IMR-90 (cell line): ENCODE results near the gene MYO3B. TPM values are rescaled to one million over a fixed set of nuclear protein-coding genes. Genes with fewer than 3 reads are reported as not detected.

Experiments
- ATAC-seq: fragments of 200-7000 bp; cut with Tn5 transposase; 2 replicates; pipeline ENCODE4 v1.9.1; 2020; ENCODE audit warnings: low read depth, mild to moderate bottlenecking, moderate library complexity
- BruUV-seq: library from RNA; stranded (reverse); fragments of 400-500 nt; replicated peaks from 2 replicates; lab custom pipeline; 2021; lab: Mats Ljungman, UMichigan
- CTCF ChIA-PET: fragments of 300-600 bp; formaldehyde crosslinking; extraction: SDS; loops from one replicate; lab custom pipeline; 2021; ENCODE audit warnings: antibody characterized with exemption; lab: Yijun Ruan, JAX
- POLR2A ChIA-PET: fragments of 300-600 bp; sonication (Branson Sonifier 250); formaldehyde crosslinking; loops from one replicate; lab custom pipeline; 2022; ENCODE audit warnings: antibody characterized with exemption; ENCODE audit not compliant: unreplicated experiment; lab: Charles Lee
- DNase-seq: peaks from one replicate; pipeline ENCODE4 v3.0.0; 2013
- H2AFZ ChIP-seq: replicated peaks from 2 replicates; pipeline ENCODE3; 2013; ENCODE audit warnings: low read length, mild to moderate bottlenecking; ENCODE audit not compliant: poor library complexity
- H2AK5ac ChIP-seq: 2 replicates; pipeline ENCODE4 v1.6.1; 2013; ENCODE audit warnings: low read depth, low read length, inconsistent platforms
- H2AK9ac ChIP-seq: replicated peaks from 2 replicates; pipeline ENCODE3; 2013; ENCODE audit warnings: mild to moderate bottlenecking, low read depth, low read length, moderate library complexity; ENCODE audit not compliant: poor library complexity
- H2BK120ac ChIP-seq: 2 replicates; pipeline ENCODE4 v1.6.1; 2013; ENCODE audit warnings: low read depth, low read length, inconsistent platforms
- H2BK15ac ChIP-seq: 3 replicates; pipeline ENCODE4 v1.6.1; 2013; ENCODE audit warnings: low read depth, low read length, inconsistent platforms
- H2BK20ac ChIP-seq: 2 replicates; pipeline ENCODE4 v1.6.1; 2013; ENCODE audit warnings: low read depth, mild to moderate bottlenecking, inconsistent platforms, low read length, moderate library complexity
- H2BK5ac ChIP-seq: 2 replicates; pipeline ENCODE4 v1.6.1; 2013; ENCODE audit warnings: mild to moderate bottlenecking, low read depth, low read length, inconsistent platforms; ENCODE audit not compliant: poor library complexity, severe bottlenecking
- H3K14ac ChIP-seq: replicated peaks from 2 replicates; pipeline ENCODE4 v1.6.1; 2013; ENCODE audit warnings: low read depth, low read length, inconsistent platforms
- H3K18ac ChIP-seq: 2 replicates; pipeline ENCODE4 v1.6.1; 2013; ENCODE audit warnings: low read depth, low read length, control low read depth
- H3K23ac ChIP-seq: 2 replicates; pipeline ENCODE4 v1.6.1; 2013; ENCODE audit warnings: low read depth, low read length, inconsistent platforms
- H3K27ac ChIP-seq: 2 replicates; pipeline ENCODE4 v1.5.1; 2013; ENCODE audit warnings: mild to moderate bottlenecking, control low read depth, low read length; ENCODE audit not compliant: insufficient read depth
- H3K27me3 ChIP-seq: 2 replicates; pipeline ENCODE4 v1.6.1; 2013; ENCODE audit warnings: low read length; ENCODE audit not compliant: control insufficient read depth, insufficient read depth
- H3K36me3 ChIP-seq: 2 replicates; pipeline ENCODE4 v1.6.1; 2013; ENCODE audit warnings: low read length, mixed read lengths; ENCODE audit not compliant: control insufficient read depth, insufficient read depth
- H3K4ac ChIP-seq: 2 replicates; pipeline ENCODE4 v1.6.1; 2013; ENCODE audit warnings: low read depth, low read length, inconsistent platforms
- H3K4me1 ChIP-seq: 2 replicates; pipeline ENCODE4 v1.6.1; 2013; ENCODE audit warnings: low read length, mixed read lengths; ENCODE audit not compliant: control insufficient read depth, insufficient read depth
- H3K4me2 ChIP-seq: 2 replicates; pipeline ENCODE4 v1.6.1; 2013; ENCODE audit warnings: low read depth, mild to moderate bottlenecking, control low read depth, low read length, moderate library complexity
- H3K4me3 ChIP-seq: 2 replicates; pipeline ENCODE4 v1.5.1; 2013; ENCODE audit warnings: low read depth, mild to moderate bottlenecking, control low read depth, low read length, moderate library complexity; ENCODE audit not compliant: insufficient read depth
- H3K56ac ChIP-seq: 2 replicates; pipeline ENCODE4 v1.6.1; 2013; ENCODE audit warnings: low read length, inconsistent platforms; ENCODE audit not compliant: insufficient read depth; ENCODE audit errors: extremely low read depth
- H3K79me1 ChIP-seq, 2 experiments: 2 replicates each; pipeline ENCODE4 v1.6.1; 2013; ENCODE audit warnings: low read length in 2 of 2, inconsistent platforms in 1 of 2, low read depth in 1 of 2
- H3K9ac ChIP-seq: 2 replicates; pipeline ENCODE4 v1.6.1; 2013; ENCODE audit warnings: low read depth, low read length, control low read depth
- H3K9me1 ChIP-seq: 2 replicates; pipeline ENCODE4 v1.6.1; 2013; ENCODE audit warnings: low read length, inconsistent platforms; ENCODE audit not compliant: insufficient read depth
- H3K9me3 ChIP-seq: 2 replicates; pipeline ENCODE4 v1.6.1; 2013; ENCODE audit warnings: low read length; ENCODE audit not compliant: control insufficient read depth, insufficient read depth
- H4K20me1 ChIP-seq: 2 replicates; pipeline ENCODE4 v1.6.1; 2013; ENCODE audit warnings: low read length, inconsistent platforms; ENCODE audit not compliant: insufficient read depth
- H4K5ac ChIP-seq: 2 replicates; pipeline ENCODE4 v1.6.1; 2013; ENCODE audit warnings: mild to moderate bottlenecking, low read depth, low read length, control low read depth
- H4K8ac ChIP-seq, 2 experiments: 2 replicates each; pipeline ENCODE4 v1.6.1; 2013; ENCODE audit warnings: low read depth in 2 of 2, low read length in 2 of 2, control low read depth in 1 of 2, inconsistent platforms in 1 of 2
- H4K91ac ChIP-seq: 2 replicates; pipeline ENCODE4 v1.6.1; 2013; ENCODE audit warnings: low read depth, low read length, inconsistent platforms; ENCODE audit not compliant: insufficient read depth
- CEBPB ChIP-seq: IDR thresholded peaks from 2 replicates; pipeline ENCODE4 v1.6.1; 2012; ENCODE audit warnings: low read depth, low read length, improper control_type of control experiment
- CHD1 ChIP-seq: IDR thresholded peaks from 2 replicates; pipeline ENCODE4 v1.6.1; 2012; ENCODE audit warnings: low read depth, low read length, improper control_type of control experiment
- FOS ChIP-seq: fragments of 150-350 bp; IDR thresholded peaks from 2 replicates; pipeline ENCODE4 v1.6.1; 2016; ENCODE audit warnings: low read depth, low read length
- POLR2A ChIP-seq: IDR thresholded peaks from 2 replicates; pipeline ENCODE4 v1.6.1; 2012; ENCODE audit warnings: mild to moderate bottlenecking, low read depth, low read length
- RAD21 ChIP-seq: IDR thresholded peaks from 2 replicates; pipeline ENCODE4 v1.6.1; 2012; ENCODE audit warnings: low read length, improper control_type of control experiment
- RFX5 ChIP-seq: IDR thresholded peaks from 2 replicates; pipeline ENCODE4 v1.8.0; 2012; ENCODE audit warnings: low read depth, mild to moderate bottlenecking, low read length, moderate library complexity
- WGBS, 2 experiments: methylation state at CpG; one replicate each; pipeline versions ENCODE4 v1.1.5 to v1.1.7; 2013; ENCODE audit warnings: missing lambda C conversion rate in 2 of 2; ENCODE audit not compliant: insufficient read length in 1 of 2; ENCODE audit errors: extremely low coverage in 2 of 2; 5-methylcytosine and 5-hydroxymethylcytosine counted together
- dilution Hi-C: fragments of 300-500 bp; cut with HindIII; formaldehyde crosslinking; loops from one replicate; pipeline ENCODE4 v1.14.3; 2018; ENCODE audit warnings: low sequenced_read_pairs; ENCODE audit not compliant: unreplicated experiment
- in situ Hi-C: fragments of 300-500 bp; cut with MboI; formaldehyde crosslinking; loops from 3 replicates; pipeline ENCODE4 v1.14.3; 2019; ENCODE audit warnings: low sequenced_read_pairs, inconsistent platforms, mixed read lengths
- intact Hi-C: fragments of 100-400 bp; cut with micrococcal nuclease; formaldehyde crosslinking; loops from 2 replicates; pipeline ENCODE4 v1.10.0; 2022
- polyA plus RNA-seq, 3 experiments: library from polyadenylated mRNA; depleted of rRNA; stranded (reverse); fragments of >200 nt; gene quantifications; 2 replicates each; pipeline ENCODE4 v1.2.3, GENCODE V29; 2012; ENCODE audit warnings: low replicate concordance in 1 of 3
- total RNA-seq: library from RNA; depleted of rRNA; stranded (reverse); fragments of >200 nt; gene quantifications from 2 replicates; pipeline ENCODE4 v1.2.3, GENCODE V29; 2012
- TF ChIP-seq, protein P1 (sequence below): conservative IDR thresholded peaks from 2 replicates; pipeline ENCODE4 v1.5.1; 2012; ENCODE audit warnings: mild to moderate bottlenecking, low read depth, low read length, improper control_type of control experiment
- TF ChIP-seq, protein P2 (sequence below): fragments of 150-350 bp; IDR thresholded peaks from 2 replicates; pipeline ENCODE4 v1.6.1; 2017; ENCODE audit warnings: mild to moderate bottlenecking, antibody characterized with exemption, low read length, low read depth
- TF ChIP-seq, protein P3 (sequence below): fragments of 150-350 bp; IDR thresholded peaks from 2 replicates; pipeline ENCODE4 v1.6.1; 2016; ENCODE audit warnings: low read depth, mild to moderate bottlenecking, low read length, moderate library complexity, borderline replicate concordance

MYO3B gene
- total and polyA plus RNA-seq, 2 of the 4 experiments (the other 2 are of a cell fraction), result 0.02 TPM; not detected in 1

DNA sequence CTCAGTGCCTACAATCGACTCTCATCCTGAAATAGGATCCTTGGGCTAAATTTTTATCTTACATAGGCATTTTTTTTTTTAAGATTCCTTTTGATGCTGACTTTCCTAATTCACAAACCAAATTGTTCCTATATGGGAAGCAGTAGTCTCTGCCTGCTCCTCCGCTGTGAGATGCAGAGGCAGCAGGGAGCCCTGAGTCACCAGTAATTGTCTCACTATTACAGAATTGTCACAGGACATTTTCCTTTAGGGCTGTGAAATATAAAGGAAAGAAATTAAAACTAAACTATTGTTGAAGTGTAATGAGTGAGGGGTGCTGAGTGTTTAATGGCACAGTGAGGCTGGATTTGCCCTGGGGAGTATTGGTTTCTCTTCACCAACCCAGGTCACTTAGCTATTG is 63.8 kb downstream of the MYO3B start:
- Histone ChIP-seq H3K4ac (no peak overlapping the region), H4K8ac (no peak overlapping the region), H2AK5ac (no peak overlapping the region), H2BK120ac (no peak overlapping the region), H3K18ac (no peak overlapping the region), H3K36me3 (no peaks in the 10 kb centered on the region), H3K4me2 (no peak overlapping the region), H2AK9ac (no peak overlapping the region), H4K5ac (no peak overlapping the region), H3K9ac (no peak overlapping the region), H3K79me1 (no peaks in the 10 kb centered on the region), H2BK5ac (no peak overlapping the region), H3K56ac (no peak overlapping the region), H4K20me1 (no peaks in the 10 kb centered on the region), H2BK15ac (no peak overlapping the region), H3K23ac (no peak overlapping the region), H3K9me3 (no peaks in the 10 kb centered on the region), H2BK20ac (no peak overlapping the region), H3K27ac (no peak overlapping the region), H3K4me1 (no peaks in the 10 kb centered on the region), H4K91ac (no peak overlapping the region), H3K4me3 (no peak overlapping the region), H3K14ac (no peak overlapping the region), H3K9me1 (no peaks in the 10 kb centered on the region), H2AFZ (no peak overlapping the region), H3K27me3 (peaks cover 22% of the 10 kb centered on the region)
- DNase-seq, result no peak
- ChIA-PET CTCF (no interaction called here), POLR2A (no interaction called here)
- in situ Hi-C loops, result no loop called here
- dilution Hi-C loops, result no loop called here
- no peak for ATAC-seq
- intact Hi-C loops, result no loop called here
- TF ChIP-seq, protein P1, sequence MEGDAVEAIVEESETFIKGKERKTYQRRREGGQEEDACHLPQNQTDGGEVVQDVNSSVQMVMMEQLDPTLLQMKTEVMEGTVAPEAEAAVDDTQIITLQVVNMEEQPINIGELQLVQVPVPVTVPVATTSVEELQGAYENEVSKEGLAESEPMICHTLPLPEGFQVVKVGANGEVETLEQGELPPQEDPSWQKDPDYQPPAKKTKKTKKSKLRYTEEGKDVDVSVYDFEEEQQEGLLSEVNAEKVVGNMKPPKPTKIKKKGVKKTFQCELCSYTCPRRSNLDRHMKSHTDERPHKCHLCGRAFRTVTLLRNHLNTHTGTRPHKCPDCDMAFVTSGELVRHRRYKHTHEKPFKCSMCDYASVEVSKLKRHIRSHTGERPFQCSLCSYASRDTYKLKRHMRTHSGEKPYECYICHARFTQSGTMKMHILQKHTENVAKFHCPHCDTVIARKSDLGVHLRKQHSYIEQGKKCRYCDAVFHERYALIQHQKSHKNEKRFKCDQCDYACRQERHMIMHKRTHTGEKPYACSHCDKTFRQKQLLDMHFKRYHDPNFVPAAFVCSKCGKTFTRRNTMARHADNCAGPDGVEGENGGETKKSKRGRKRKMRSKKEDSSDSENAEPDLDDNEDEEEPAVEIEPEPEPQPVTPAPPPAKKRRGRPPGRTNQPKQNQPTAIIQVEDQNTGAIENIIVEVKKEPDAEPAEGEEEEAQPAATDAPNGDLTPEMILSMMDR, result no peak
- no peak for TF ChIP-seq RFX5
- TF ChIP-seq, protein P2, sequence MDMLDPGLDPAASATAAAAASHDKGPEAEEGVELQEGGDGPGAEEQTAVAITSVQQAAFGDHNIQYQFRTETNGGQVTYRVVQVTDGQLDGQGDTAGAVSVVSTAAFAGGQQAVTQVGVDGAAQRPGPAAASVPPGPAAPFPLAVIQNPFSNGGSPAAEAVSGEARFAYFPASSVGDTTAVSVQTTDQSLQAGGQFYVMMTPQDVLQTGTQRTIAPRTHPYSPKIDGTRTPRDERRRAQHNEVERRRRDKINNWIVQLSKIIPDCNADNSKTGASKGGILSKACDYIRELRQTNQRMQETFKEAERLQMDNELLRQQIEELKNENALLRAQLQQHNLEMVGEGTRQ, result no peak
- TF ChIP-seq CHD1, result no peak
- no peak for TF ChIP-seq CEBPB
- no peak for TF ChIP-seq RAD21
- no peak for TF ChIP-seq POLR2A
- TF ChIP-seq, protein P3, sequence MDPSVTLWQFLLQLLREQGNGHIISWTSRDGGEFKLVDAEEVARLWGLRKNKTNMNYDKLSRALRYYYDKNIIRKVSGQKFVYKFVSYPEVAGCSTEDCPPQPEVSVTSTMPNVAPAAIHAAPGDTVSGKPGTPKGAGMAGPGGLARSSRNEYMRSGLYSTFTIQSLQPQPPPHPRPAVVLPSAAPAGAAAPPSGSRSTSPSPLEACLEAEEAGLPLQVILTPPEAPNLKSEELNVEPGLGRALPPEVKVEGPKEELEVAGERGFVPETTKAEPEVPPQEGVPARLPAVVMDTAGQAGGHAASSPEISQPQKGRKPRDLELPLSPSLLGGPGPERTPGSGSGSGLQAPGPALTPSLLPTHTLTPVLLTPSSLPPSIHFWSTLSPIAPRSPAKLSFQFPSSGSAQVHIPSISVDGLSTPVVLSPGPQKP, result no peak
- TF ChIP-seq FOS, result no peak
- BruUV-seq, result no TSS peak
- no CpG with 5 or more reads among the region's 2 CpGs for WGBS, 2 experiments
